ENCODE results near the gene TATDN2. TPM values are rescaled to one million over a fixed set of nuclear protein-coding genes. Genes with fewer than 3 reads are reported as not detected.
A peak's percentile ranks its signal among the peaks of the same experiment; 100 is the strongest.

Gene TATDN2, protein sequence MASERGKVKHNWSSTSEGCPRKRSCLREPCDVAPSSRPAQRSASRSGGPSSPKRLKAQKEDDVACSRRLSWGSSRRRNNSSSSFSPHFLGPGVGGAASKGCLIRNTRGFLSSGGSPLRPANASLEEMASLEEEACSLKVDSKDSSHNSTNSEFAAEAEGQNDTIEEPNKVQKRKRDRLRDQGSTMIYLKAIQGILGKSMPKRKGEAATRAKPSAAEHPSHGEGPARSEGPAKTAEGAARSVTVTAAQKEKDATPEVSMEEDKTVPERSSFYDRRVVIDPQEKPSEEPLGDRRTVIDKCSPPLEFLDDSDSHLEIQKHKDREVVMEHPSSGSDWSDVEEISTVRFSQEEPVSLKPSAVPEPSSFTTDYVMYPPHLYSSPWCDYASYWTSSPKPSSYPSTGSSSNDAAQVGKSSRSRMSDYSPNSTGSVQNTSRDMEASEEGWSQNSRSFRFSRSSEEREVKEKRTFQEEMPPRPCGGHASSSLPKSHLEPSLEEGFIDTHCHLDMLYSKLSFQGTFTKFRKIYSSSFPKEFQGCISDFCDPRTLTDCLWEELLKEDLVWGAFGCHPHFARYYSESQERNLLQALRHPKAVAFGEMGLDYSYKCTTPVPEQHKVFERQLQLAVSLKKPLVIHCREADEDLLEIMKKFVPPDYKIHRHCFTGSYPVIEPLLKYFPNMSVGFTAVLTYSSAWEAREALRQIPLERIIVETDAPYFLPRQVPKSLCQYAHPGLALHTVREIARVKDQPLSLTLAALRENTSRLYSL
- total RNA-seq (2022) (34.2 and 34.3 TPM in 2 replicates), Bru-seq, nascent RNA (percentile 70 among the genes with signal in this experiment), BruChase-seq, experiment 1, labeled RNA remaining after a 6-hour chase (percentile 97 among the genes with signal in this experiment), BruChase-seq, experiment 2, labeled RNA remaining after a 2-hour chase (percentile 96 among the genes with signal in this experiment)
- long read RNA-seq, full-length matches to known transcripts: 1 of 2 reads
- long read RNA-seq, partial matches to known transcripts: 0 of 2 reads
- long read RNA-seq, other reads (novel, unspliced or antisense): 1 of 2 reads

DNA sequence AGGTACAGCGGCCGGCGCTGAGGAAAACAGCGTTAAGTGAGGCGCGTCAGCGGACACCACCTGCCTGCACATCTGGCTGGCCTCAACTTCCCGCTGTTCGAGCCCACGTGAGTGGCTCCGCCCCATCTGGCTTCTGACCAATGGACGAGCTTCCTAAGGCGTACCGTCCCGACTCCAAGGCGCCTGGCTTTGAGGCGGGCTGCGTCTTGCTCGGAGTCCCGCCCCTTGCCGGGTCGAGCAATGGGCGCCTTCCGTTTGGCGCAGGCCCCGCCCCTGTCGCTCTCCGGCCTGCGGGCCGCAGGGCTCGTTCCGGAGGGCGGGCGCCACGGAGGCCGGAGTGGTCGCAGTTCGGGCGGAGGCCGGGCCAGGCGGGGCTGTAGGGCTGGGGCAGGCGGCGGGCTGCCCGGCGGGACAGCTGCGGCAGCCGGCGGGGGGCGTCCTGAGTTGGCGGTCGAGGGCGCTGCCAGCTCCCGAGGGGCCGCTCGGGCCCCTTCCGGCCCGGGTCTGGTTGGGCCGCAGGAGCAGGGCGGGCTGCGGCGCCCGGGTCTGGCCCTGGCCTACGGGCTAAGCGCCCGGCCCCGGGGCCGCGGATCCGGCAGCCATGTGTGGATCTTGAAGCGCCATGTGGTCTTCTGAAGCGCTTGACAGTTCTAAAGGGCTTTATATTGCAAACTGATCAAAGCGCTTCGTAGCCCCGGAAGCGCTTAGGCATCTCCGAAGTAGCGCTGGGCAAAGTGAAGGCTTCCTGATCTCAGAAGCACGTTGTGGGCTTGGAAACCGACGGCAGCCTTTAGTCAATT, at the start of gene TATDN2:
Gene TATDN2 (plus strand): TSS at position 276 of the 800 bp plus-strand sequence. CDS start 742 bp downstream, outside the sequence.
- TSS peak; percentile 72 for BruUV-seq (replicated peaks)

DNA sequence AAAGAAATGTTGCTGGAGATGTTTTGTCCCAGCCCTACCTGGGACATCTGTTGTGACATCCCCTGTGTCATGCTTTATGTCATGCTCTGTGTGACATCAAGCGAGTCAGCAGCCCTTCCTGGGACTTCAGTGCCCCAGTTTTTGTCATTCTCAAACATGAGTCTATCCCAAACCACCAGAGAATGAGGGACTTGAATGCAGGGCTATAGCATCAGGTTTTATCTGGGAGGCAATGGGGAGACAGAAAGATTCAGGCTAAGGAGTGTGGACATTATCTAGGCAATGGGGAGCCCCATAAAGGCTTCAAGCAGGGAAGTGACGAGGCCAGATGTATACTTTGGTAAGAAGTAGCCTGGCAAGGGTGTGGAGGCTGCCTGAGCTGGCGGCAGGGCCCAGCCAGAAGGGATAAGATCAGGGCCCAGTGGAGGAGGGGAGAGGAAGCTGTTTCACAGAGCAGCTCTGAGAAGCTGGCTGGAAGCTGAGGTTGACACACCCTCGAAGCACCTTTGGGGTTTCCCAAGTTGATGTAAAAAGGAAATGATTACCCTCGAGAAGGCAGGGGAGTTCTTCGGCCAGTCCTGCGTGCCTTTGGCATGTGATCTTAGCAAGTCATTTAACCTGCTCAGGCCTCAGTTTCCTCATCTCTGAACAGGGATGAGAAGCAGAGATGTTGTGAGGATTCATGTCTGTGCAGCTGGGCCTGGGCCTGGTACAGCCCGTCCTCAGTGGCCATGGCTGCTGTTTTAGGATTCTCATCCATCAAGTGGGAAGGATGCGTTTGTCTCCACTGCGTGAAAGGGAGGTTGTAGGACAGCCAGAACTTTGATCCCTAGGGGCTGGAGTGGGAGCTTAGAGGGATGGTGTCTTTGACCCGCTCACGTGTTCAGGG, 49.3 kb upstream of the TATDN2 start:
- Mint-ChIP-seq H3K4me1 (ENCODE audit: low read depth, unreplicated experiment) (peaks cover 61% of the 10 kb centered on the region), H3K4me3 (ENCODE audit: low read depth, unreplicated experiment) (peak overlapping the region; percentile 1), H3K27me3 (ENCODE audit: unreplicated experiment) (no peaks in the 10 kb centered on the region), H3K9me3 (ENCODE audit: low read depth, unreplicated experiment) (no peaks in the 10 kb centered on the region), H3K27ac (ENCODE audit: unreplicated experiment) (peak overlapping the region; percentile 64), H3K36me3 (ENCODE audit: insufficient read depth, unreplicated experiment) (peaks cover 65% of the 10 kb centered on the region)
- TF ChIP-seq, protein P1, sequence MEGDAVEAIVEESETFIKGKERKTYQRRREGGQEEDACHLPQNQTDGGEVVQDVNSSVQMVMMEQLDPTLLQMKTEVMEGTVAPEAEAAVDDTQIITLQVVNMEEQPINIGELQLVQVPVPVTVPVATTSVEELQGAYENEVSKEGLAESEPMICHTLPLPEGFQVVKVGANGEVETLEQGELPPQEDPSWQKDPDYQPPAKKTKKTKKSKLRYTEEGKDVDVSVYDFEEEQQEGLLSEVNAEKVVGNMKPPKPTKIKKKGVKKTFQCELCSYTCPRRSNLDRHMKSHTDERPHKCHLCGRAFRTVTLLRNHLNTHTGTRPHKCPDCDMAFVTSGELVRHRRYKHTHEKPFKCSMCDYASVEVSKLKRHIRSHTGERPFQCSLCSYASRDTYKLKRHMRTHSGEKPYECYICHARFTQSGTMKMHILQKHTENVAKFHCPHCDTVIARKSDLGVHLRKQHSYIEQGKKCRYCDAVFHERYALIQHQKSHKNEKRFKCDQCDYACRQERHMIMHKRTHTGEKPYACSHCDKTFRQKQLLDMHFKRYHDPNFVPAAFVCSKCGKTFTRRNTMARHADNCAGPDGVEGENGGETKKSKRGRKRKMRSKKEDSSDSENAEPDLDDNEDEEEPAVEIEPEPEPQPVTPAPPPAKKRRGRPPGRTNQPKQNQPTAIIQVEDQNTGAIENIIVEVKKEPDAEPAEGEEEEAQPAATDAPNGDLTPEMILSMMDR (IDR thresholded peaks at IDR 0.05; ENCODE audit: unreplicated experiment): no peak
- intact Hi-C loops (cut with micrococcal nuclease; ENCODE audit: unreplicated experiment): no loop called here
- DNase-seq: peak; percentile 82
- CTCF ChIA-PET: interaction anchor here (0.6 kb wide), 1 partner anchor 14 kb away, joined by 4 read pairs; no protein-coding TSS in a partner anchor
- BruUV-seq (replicated peaks): TSS peak; percentile 95

More for the DNA sequence above, at the start of gene TATDN2:
- TF ChIP-seq, protein P1 (IDR thresholded peaks at IDR 0.05; ENCODE audit: unreplicated experiment): no peak
- intact Hi-C loops (cut with micrococcal nuclease; ENCODE audit: unreplicated experiment): no loop called here
- peak within 1 kb of the TSS; percentile 86 for H3K4me3 Mint-ChIP-seq (ENCODE audit: low read depth, unreplicated experiment)
- H3K27ac Mint-ChIP-seq (ENCODE audit: unreplicated experiment): peak within 1 kb of the TSS; percentile 91
- CTCF ChIA-PET: interaction anchor here (0.9 to 1.4 kb wide), 2 partner anchors 42 to 80 kb away, joined by 3 to 4 read pairs; no protein-coding TSS in a partner anchor
- peaks cover 8% of the 10 kb centered on the region for H3K4me1 Mint-ChIP-seq (ENCODE audit: low read depth, unreplicated experiment)
- no peaks in the 10 kb centered on the region for H3K27me3 Mint-ChIP-seq (ENCODE audit: unreplicated experiment)
- peak; percentile 94 for DNase-seq
- H3K9me3 Mint-ChIP-seq (ENCODE audit: low read depth, unreplicated experiment): no peaks in the 10 kb centered on the region
- peaks cover 71% of the 10 kb centered on the region for H3K36me3 Mint-ChIP-seq (ENCODE audit: insufficient read depth, unreplicated experiment)

DNA sequence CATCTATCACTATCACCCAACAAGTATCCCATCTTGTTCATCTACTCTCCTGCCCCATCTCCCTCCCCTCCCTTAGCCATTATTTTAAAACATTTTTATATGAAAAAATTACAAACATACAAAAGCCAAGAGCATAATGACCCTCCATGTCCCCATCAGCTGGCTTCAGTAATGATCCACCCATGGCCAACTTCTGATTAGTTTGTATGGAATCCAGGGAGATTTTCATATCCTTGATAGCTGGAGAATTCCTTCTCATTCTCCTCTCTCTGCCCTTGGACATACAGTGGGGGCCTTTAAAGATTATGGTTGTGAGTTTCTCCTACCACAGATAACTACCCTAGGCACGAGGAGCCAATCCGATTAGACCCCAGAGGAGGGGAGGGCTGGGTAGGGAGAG, 43.3 kb upstream of the TATDN2 start:
- TF ChIP-seq, protein P1 (IDR thresholded peaks at IDR 0.05; ENCODE audit: unreplicated experiment): no peak
- CTCF ChIA-PET: interaction anchor here (0.6 to 3.8 kb wide), 4 partner anchors 13 to 321 kb away, joined by 3 to 24 read pairs (median 3); no protein-coding TSS in a partner anchor
- peak overlapping the region; percentile 89 for H3K27ac Mint-ChIP-seq (ENCODE audit: unreplicated experiment)
- H3K27me3 Mint-ChIP-seq (ENCODE audit: unreplicated experiment): no peaks in the 10 kb centered on the region
- H3K4me1 Mint-ChIP-seq (ENCODE audit: low read depth, unreplicated experiment): peaks cover 44% of the 10 kb centered on the region
- H3K36me3 Mint-ChIP-seq (ENCODE audit: insufficient read depth, unreplicated experiment): peaks cover 79% of the 10 kb centered on the region
- no TSS peak for BruUV-seq (replicated peaks)
- no peak overlapping the region for H3K4me3 Mint-ChIP-seq (ENCODE audit: low read depth, unreplicated experiment)
- intact Hi-C loops (cut with micrococcal nuclease; ENCODE audit: unreplicated experiment): loop anchor here (1.0 to 2.0 kb wide), 2 partner anchors 20 to 36 kb away; no protein-coding TSS in a partner anchor
- no peak for DNase-seq
- no peaks in the 10 kb centered on the region for H3K9me3 Mint-ChIP-seq (ENCODE audit: low read depth, unreplicated experiment)
